CD4-positive, alpha-beta T cell treated with Interleukin-15 for 4 hours (primary cell): ENCODE results near the gene SLC22A15.
"Not testable (repeated sequence)": the region's sequence is repeated elsewhere in the genome, so short reads cannot be mapped to it uniquely, and the experiment has no call there.

Source experiments
- DNase-seq: peaks from one replicate; pipeline ENCODE4 v3.0.0-alpha.2; 2020; ENCODE audit warnings: low spot score

The SLC22A15 gene

GRCh38 chr1:116033322-116033721 lies 57.0 kb downstream of the SLC22A15 start:
- no peak for DNase-seq

- DNase-seq, result no peak
Measured at GRCh38 chr1:116036255-116036654, 59.9 kb downstream of the SLC22A15 start.

GRCh38 chr1:116038679-116039078 lies 62.4 kb downstream of the SLC22A15 start:
- no peak for DNase-seq

- no peak for DNase-seq
Measured at GRCh38 chr1:116044071-116044470, 67.8 kb downstream of the SLC22A15 start.

GRCh38 chr1:116046933-116047332 lies 70.6 kb downstream of the SLC22A15 start:
- not testable (repeated sequence) for DNase-seq

GRCh38 chr1:116051896-116052295 lies 75.6 kb downstream of the SLC22A15 start:
- DNase-seq, result not testable (repeated sequence)

GRCh38 chr1:116062201-116062600 lies 85.9 kb downstream of the SLC22A15 start:
- DNase-seq, result no peak

- DNase-seq, result no peak
Measured at GRCh38 chr1:116064616-116065015, 88.3 kb downstream of the SLC22A15 start.

- DNase-seq, result no peak
Measured at GRCh38 chr1:116066868-116067565, 90.7 kb downstream of the SLC22A15 start.

- DNase-seq, result no peak
Measured at GRCh38 chr1:116067566-116067890, 91.2 kb downstream of the SLC22A15 start.

- no peak for DNase-seq
Measured at GRCh38 chr1:116075575-116075974, 99.3 kb downstream of the SLC22A15 start.

GRCh38 chr1:116075990-116076389 lies 99.7 kb downstream of the SLC22A15 start:
- DNase-seq, result no peak

GRCh38 chr1:116076831-116077230 lies 100.5 kb downstream of the SLC22A15 start:
- DNase-seq, result no peak

- no peak for DNase-seq
Measured at GRCh38 chr1:116078699-116079223, 102.4 kb downstream of the SLC22A15 start.

- no peak for DNase-seq
Measured at GRCh38 chr1:116087628-116088027, 111.3 kb downstream of the SLC22A15 start.

GRCh38 chr1:116089870-116090269 lies 113.6 kb downstream of the SLC22A15 start:
- DNase-seq, result no peak

- DNase-seq, result no peak
Measured at GRCh38 chr1:116091083-116091482, 114.8 kb downstream of the SLC22A15 start.

GRCh38 chr1:116092752-116093489 lies 116.6 kb downstream of the SLC22A15 start:
- DNase-seq, result no peak

- no peak for DNase-seq
Measured at GRCh38 chr1:116095027-116095426, 118.7 kb downstream of the SLC22A15 start.

GRCh38 chr1:116096013-116096618 lies 119.8 kb downstream of the SLC22A15 start:
- no peak for DNase-seq

- DNase-seq, result no peak
Measured at GRCh38 chr1:116097626-116098025, 121.3 kb downstream of the SLC22A15 start.

GRCh38 chr1:116099379-116099778 lies 123.1 kb downstream of the SLC22A15 start:
- no peak for DNase-seq

GRCh38 chr1:116099919-116100318 lies 123.6 kb downstream of the SLC22A15 start:
- no peak for DNase-seq
